Measurements from ENCODE around the gene FLRT1.

Gene FLRT1

DNA sequence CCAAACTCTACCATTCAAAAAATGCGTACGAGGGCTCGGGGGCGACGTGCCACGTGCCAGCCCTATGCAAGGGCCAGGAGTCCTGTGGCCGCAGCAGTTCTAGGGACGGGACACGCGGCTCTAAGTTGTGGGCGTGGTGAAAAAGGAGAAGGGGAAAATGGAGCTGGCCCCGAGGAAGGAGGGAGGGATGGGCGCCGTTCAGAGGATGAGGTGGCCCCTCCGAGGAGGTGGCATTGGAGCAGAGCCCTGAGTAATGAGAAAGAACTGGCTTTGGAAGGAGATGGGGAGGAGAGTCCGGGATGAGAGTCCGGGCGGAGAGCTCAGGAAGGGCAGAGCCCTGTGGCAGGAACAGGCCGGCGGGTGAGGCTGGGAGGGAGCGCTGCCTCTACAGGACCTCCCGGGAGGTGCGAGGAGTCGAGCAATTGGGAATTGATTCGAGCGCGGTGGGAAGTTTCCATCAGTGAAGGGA lies 28.5 kb upstream of the FLRT1 start:
- peak; percentile 75 for DNase-seq (ENCODE audit: low spot score)

DNA sequence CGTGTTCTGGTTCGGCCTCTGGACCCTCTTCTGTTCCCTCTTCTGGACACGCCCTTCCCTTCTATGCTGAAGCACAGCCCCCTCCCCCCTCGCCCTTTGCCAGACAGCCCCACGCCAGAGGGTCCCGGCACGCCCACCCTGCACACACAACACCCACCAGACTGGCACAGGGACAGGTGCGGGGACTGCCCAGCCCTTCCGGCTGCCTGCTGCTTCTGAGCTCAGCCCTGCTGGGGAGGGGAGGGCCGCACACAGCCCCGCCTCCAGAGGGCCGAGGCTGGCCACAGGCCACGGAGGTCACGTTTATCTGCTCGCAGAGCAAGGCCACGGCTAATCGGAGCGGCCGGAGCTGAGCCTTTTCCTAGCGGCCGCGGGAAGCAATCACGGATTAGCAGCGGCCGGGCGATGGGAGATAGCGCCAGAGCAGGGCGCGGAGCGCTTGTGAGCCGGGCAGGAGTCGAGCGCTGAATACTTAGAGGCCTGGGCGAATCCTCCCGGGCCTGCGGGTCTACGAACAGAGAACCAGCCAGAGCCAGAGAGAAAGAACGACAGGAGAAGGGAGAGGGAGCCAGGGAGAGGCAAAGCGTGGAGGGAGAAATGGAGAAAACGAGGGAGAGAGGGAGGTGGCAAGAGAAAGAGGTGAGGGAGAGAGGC lies 28.0 kb upstream of the FLRT1 start:
- peak; percentile 78 for DNase-seq (ENCODE audit: low spot score)

DNA sequence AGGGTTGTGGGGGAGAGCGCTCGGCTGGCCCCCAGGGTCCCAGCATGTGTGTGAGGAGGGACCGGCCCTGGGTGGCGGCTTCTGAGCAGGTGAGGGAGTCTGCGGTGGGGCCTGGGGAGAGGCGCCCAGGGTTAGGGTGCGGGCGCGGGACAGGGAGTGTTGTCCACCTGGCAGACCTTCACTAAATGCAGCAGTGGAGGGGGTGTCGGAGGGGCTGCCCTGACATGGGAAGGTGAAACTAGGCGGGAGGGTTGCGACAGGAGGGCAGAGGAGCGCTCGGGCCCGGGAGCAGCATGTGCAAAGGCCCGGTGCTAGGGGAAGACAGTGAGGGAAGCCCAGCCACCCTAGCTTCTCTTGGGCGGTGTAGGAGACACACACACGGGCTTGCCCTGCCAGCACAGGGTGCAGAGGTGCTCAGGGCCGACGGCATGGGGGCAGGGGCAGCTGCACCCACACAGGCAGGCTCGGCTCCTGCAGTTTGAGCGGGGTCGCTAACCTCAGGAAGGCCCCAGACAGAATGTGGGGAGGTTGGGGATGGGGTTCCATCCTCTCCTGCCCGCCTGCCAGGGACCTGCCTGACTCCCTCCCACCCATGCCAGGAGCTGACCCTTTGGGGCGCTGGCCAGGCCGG lies 27.3 kb upstream of the FLRT1 start:
- no peak for DNase-seq (ENCODE audit: low spot score)

DNA sequence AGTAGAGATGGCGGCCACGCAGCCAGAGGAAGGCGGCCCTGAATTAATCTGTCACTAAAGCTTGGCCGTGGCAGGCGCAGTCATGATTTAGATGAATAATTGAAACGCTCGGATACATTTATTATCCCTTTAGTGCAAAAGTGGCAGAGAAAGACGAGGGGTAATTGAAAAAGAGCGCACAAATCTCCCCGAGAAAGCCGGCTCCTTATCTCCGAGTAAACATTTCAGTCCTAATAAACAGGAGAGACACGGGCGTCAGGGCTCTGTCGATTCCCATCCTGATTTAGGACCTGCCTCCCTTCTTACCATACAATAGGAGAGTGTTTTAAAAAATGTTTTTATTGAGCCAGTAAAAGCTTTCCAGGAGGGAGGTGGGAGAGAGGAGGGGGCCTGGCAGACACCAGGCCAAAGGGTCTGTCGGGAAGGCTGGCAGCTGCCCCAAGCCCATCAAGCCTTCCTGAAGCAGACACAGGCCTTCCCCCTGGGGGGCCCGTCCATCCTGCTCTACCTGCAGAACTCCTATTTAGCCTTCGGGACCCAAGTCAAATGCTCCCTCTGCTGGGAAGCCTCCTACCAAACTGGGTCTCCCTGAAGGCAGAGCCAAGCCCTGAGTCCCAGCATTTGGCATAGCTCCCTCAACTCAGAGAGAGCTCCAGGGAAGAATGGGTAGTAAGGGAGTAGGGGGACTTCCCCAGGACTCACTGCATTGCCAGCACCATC lies 26.7 kb upstream of the FLRT1 start:
- DNase-seq (ENCODE audit: low spot score) = no peak

DNA sequence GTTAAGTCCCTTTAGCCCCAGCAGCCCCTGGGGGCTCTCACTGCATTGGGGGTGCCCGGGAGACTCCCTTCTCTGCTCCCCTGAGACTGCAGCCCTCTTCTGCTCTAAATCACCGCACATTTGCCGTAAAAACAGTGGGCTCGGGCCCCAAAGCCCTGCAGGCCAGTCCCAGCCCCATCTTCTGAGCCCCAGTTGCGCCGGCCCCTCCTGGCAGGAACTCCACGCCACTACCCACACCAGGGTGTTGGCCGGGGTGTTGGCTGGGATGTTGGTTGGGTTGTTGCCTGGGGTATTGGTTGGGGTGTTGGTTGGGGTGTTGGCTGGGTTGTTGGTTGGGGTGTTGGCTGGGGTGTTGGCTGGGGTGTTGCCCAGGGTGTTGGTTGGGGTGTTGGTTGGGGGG lies 26.0 kb upstream of the FLRT1 start:
- no peak for DNase-seq (ENCODE audit: low spot score)

DNA sequence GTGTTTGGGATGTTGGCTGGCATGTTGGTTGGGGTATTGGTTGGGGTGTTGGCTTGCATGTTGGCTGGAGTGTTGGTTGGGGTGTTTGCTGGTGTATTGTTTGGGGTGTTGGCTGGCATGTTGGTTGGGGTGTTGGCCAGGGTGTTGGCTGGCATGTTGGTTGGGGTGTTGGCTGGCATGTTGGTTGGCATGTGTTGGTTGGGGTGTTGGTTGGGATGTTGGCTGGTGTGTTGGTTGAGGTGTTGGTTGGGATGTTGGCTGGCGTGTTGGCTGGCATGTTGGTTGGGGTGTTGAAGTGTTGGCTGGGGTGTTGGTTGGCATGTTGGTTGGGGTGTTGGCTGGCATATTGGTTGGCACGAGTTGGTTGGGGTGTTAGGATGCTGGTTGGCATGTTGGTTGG lies 24.9 kb upstream of the FLRT1 start:
- DNase-seq (ENCODE audit: low spot score) = no peak

DNA sequence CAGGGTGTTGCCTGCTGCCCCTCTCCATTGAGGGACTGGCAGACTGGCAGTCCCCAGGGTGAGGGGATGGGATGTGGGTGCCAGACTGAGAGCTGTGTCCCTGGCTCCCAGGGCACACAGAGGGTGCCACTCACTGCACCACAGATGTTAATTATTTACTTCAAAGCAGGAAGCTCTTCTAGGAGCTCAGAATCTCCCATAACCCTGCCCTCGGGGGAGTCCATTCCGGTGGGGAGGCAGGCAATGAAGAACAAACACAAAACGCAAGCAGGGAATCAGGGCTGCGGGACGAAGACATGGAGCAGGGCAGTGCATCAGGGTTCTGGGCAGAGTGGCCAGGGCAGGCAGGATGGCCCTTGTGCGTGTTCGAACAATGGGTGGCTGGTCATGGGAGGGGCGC lies 24.4 kb upstream of the FLRT1 start:
- no peak for DNase-seq (ENCODE audit: low spot score)

DNA sequence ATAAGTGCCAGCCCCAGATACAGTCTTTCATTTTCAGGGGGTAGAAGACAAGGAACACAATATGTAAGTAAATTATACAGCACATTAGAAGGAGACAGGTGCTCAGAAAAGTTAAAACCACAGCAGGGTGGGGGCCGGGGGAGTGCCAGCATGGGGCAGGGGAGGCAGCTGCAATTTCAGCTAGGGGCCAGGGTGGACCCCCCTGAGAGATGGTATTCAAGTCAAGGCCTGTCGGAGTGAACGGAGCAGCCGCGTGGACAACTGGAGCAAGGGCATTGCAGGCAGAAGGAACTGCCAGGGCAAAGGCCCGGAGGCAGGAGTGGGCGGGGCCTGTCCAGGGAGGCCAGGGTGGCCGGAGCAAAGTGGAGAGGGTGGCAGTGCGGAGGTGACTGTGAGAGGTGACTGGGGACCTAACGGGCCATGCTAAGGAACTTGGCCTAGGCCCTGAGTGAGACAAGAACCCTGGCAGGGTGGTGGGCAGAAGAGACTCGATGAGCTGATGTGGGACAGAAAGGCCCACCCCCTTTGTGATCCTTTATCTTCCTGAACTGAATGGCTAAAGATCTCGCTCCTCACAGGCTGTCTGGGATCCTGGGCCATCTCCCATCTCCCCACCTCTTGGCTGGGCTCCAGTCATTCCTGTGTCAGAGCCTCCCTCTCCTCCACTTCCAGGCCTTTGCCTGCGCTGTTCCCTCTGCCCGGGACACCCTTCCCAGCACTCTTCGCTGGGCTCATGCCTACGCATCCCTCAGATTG lies 22.4 kb upstream of the FLRT1 start:
- DNase-seq (ENCODE audit: low spot score) = no peak

DNA sequence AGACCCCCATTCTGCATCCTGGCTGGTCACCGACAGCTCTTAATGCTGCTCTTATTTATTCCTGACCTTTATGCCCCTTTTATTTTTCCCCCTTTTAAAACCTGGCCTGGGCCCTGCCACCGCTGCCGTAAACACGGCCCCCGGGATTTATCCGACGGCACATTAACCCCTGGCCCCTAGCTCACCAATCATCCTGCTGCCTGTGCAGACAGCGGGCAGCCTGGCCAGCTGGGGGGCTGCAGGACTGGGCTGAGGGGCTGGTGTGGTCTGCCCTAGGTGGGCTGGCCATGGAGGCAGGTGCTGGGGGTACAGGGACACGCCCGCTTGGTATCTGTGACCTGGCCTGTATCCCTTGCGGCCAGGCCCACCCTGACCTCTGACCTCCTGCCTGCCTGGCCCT lies 21.4 kb upstream of the FLRT1 start:
- DNase-seq (ENCODE audit: low spot score) = no peak

DNA sequence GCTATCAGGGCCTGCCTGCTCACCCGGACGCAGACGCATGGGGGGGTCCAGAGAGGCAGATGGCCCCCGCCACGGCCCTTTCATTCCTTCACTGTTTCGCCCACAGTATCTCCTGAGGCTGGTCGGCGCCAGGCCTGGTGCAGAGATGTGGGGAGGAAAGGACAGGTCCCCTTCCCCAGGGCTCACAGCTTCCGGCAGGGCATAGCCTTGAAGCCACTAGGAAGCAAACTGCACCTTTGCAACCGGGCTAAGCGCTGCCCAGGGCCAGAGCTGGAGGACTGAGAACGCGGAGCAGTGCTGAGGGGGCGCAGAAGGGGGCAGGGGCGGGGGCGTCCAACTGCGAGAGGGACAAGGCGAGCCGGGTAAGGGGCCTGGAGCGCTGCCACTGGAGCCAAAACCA lies 20.2 kb upstream of the FLRT1 start:
- DNase-seq (ENCODE audit: low spot score) = no peak

DNA sequence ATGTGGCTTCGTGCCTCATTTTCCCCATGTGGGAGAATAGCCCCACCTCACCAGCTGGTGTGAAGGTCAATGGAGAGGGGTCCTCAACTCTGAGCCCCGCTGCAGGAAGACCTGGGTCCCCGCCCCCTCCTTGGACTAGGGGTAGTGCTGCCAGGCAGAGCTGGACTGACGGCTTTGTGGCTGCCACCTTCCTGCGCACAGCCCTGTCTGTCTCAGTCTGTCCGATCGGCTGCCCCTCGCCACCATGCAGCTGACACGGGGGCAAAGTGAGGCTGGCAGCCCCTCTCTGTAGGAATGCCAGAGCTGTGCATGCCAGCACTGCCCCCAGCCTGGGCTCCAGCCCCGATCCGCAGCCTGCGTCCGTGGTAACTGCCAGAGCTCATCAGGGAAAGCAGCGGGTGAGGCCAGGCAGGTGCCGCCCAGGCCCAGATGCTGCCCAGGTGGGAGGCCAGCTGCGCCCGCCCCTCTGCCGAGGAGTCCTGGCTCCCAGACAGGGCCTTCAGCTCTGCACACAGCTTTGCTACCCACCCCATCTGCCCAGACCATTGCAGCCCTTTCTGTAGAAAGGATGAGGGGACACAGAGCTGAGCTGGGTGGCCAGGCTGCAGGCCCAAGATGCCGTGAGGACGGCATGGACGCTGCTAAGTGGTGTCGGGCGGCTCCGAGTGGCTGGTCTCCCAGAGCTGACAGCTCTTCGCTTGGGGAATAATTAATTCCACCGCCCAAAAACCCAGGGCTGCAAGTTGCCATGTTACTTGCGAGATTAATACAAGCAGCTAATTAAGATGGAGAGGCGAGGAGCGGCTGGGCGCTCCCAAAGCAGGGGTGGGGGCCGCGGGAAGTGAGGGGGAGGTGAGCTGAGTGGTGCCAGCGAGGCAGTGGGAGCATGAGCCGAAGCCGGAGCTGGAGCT lies 19.5 kb upstream of the FLRT1 start:
- DNase-seq (ENCODE audit: low spot score) = no peak

DNA sequence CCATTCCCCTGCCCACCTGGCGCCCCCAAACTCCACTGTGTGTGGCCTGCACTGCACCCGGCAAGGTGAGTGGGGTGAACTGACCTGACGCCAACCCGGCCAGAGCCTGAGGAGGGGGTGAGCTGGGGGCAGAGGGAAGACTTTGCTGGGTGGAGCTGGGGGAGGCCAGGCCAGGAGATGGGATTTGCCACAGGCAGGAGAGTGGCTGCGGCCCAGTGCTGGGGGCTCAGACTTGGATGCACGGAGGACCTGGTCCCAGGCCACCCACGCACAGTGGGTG lies 17.8 kb upstream of the FLRT1 start:
- DNase-seq (ENCODE audit: low spot score) = no peak

DNA sequence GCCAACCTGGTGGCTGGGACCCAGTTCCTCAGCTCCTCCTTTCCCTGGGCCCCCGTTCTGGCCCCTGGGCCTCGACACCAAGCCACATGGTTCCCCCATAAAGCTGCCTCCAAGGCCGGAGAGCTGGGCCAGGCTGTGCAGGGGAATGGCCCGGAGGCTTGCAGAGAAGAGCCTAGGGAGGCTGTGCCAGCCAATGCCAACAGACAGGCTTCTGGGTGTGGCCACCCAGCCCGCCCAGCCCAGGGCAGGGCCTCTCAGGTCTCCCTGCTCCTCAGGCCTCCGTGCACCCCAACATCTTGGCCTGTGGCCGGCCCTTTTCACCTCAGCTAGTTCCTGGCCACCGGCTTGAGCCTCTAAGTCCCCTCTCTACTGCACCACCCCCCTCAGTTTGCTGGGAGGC lies 17.4 kb upstream of the FLRT1 start:
- DNase-seq (ENCODE audit: low spot score) = no peak

DNA sequence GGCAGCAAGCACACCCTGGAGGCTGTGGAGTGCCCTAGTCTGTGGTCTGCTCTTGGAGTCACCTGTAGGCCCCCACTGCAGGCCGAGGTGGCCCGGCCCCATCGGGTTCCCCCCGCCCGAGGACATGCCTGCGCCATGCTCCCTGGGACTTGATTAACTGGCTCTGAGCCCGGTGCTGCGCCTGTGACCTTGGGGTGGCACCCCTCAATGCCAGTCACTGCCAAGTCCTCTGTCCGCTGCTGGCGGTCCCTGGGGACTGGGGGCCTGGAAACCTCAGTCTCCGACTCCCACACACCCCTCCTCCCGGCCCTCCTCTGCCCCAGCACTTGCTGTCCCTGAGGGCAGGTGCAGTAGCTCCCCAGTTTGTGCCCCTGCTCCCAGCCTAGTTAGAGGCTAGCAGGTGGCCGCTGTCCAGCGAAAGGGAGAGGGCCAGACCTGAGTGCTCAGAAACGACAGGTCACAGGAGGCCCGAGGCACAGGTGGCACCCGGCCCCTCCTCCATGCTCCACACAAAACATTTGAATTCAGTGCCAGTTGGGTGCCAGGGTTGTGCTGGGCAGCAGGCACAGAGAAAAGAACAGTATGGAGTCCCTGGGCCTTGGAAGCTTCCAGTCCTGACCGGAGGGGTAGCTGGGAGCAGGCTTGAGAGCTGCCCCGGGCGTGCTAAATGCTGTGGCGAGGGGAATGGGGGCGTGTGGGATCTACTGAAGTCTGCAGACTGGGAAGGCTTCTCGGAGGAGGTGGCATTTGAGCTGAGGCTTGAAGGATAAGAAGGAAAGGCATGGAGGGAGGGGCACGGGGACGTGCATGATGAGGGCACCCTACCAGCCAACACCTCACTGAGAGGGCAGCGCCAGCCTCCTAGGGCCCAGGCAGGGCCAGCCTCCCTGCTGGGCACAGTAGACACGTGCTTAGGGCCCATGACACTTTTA lies 16.4 kb upstream of the FLRT1 start:
- DNase-seq (ENCODE audit: low spot score) = no peak

DNA sequence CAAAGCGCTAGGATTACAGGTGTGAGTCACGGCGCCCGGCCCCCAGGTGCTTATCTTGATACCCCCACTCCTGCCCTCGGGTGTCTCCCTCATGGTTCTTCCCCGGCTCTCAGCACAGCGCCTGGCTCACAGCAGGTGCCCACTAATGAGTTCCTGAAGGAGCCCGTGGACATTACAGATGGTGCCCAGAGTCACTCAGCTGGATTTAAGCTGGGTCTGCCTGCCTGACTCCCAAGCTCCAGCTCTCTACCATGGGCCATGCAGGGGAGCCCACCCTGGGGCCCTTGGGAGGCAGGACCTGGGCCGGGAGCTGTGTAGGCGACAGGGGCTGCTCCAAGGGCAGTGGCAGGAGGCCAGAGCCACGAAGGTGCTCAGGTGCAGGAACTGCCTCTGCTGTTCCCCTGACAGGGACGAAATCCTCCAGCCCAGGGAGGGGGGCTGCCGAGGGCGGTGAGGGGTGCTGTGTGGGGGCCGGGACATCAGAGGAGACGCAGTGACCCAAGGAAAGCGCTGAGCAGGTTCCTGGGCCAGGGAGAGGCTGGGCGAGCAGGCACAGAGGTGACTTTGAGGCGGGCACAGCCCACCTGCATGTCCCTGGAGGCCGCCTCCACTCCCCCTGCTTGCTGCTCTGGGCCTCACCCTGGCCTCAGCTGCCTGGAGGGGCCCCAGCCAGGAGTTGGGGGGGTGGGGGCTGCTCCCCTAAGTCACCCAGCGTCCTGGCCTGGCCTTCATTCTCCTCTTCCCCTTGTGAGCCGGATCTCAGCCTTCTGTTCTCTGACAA lies 14.6 kb upstream of the FLRT1 start:
- DNase-seq (ENCODE audit: low spot score) = no peak

DNA sequence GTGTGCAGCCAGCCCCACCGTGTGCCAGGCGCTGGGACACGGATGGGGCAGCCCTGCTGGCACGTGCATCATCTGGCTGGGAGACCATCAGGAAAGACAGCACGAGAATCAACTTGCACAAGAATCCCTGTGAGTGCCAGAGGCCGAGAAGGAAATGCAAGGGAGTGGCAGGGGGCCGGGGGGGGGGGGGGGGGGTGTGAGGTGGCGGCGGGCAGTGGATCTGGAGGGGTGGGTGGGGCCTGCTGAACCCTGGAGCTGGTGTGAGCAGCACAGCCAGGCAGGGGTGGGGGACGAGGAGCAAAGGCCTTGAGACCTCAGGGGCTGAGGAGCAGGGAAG lies 14.0 kb upstream of the FLRT1 start:
- no peak for DNase-seq (ENCODE audit: low spot score)

DNA sequence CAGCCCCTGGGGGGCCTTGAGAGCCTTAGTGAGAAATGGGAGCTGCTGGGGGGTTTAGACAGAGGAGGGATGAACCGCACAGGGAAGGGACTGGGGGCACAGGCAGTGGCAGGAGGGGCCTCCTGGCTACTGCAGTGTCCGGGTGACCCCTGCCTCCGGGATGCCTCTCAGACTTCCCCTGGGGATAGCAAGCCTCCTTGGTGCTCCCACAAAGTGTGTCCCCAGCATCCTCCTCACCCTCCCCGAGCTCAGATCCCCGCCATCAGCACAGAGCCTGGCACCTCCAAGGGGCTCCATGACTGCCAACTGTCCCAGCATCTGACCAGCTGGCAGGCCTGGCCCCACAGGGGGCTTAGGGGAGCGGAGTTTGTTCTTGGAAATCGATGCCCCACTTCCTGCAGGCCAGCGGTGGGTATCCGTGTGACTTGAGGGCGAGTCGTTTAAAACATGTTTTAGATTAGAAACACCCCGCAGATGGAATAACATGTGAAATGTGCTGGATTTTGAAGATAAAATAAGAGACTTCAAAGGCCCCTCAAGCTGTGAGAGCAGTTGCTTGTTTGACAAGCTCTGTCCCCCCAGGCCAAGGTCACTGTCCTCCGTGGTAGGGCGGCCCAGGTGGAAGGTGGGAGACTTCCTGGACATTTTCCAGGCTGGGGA lies 13.5 kb upstream of the FLRT1 start:
- no peak for DNase-seq (ENCODE audit: low spot score)

DNA sequence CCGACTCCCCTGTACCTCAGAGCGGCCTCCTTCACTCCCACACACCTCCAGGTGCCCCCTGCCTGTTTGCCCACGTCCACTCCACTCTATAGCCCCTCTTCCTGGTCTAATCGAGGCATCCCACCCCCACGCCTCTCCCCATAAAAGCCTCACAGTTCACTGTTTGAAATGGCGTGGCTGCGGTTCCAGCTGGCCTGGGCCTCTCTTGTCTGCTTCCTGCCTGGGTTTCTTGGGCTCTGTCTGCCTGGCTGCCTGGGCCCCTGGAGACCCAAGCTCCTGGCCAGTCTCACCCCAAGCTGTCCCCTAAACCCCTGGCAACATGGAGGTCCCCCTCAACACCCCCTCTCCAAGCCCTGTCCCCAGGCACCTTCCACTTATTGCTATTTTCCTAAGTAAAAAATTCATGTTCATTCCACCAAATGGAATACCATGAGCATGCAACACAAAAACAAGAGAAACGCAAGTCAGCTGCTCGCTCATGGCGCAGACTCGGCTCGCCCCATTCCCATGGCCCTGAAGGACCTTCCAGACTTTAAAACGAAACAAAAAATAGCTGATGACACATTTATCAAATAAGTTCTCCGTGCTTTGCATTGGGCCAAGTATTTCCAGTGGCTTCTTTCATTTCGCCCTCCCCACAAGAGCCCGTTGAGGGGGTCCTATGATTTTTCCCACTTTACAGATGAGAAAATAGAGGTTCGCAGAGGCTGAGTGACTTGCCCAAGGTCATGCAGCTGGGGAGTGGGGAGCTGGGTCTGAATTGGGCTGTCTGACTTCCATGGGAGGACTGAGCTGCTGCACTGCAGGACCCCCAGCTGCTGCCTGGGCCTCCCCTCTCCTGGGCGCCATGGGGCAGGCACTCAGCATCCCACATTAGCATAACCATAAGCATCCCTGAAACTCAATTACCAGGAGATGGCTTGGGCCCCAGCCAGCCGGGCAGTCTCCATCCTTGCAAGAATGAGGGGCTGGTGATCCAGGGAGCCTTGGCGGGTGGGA lies 11.7 kb upstream of the FLRT1 start:
- no peak for DNase-seq (ENCODE audit: low spot score)
